ENCODE results near the gene GPBP1.
"Not testable (repeated sequence)": the region's sequence is repeated elsewhere in the genome, so short reads cannot be mapped to it uniquely, and the experiment has no call there.

The GPBP1 gene

DNA sequence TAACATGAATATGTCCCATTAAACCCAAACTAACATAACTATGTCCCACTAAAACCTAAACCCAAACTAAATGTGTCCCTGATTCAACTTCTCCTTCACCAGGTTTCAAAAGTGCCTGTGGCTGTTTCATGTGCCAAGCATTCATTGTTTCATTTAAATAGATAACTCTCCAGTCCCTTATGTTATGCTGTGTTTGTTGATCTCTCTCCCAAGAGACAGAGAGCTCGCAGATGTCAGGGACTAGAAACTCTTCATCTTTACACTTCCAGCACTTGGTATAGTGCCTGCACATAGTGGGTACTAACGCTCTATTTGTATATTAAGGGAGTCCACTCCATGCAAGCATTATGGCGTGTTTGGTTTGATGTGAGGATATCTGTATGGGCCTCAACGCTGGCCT is 118.0 kb downstream of the GPBP1 start:
- no peak for DNase-seq

DNA sequence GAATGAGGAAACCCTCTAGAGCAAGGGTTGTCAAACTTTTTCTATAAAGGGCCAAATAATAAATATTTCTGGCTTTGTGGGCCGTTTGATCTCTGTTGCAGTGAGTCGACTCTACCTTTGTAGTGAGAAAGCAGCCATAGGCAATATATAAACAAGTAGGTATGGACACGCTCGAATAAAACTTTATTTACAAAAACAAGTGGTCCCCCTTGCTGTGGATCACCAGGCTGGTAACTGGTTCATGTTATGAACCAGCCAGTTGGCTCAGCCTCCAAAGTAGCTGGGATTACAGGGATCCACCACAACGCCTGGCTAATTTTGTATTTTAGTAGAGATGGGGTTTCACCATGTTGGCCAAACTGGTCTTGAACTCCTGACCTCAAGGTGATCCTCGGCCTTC is 118.5 kb downstream of the GPBP1 start:
- no peak for DNase-seq

DNA sequence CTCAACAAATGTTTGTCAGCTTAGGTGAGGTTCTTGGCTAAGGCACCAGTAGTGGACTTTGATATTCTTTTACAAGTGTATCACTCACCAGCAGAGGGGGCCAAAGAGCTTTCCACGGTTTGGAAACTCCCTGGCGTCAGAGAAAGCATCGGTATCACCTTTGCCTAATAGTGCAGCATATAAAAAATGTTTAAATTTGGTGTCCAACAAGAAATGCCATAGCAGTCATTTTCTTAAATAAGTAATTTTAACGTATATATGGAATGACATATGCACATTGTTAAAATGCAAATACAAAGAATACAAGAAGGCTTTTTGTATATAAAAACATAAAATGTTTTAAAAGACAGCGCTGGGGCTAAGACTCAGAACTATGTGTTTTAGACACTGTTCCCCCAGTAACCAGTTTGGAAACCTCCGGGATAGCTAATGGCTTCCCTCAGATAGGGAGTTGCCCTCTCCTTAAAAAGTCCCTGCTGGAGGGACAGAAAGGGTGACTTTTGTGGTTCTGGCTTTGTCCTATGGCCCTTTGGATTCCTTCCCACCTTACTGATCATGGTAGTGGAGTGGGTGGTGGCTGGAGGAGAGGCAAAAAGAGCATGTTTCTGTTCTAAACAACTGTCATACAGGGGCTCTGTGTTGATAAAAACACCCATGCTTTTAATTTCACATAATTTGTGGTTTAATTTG is 124.6 kb downstream of the GPBP1 start:
- DNase-seq: peak; percentile 25

DNA sequence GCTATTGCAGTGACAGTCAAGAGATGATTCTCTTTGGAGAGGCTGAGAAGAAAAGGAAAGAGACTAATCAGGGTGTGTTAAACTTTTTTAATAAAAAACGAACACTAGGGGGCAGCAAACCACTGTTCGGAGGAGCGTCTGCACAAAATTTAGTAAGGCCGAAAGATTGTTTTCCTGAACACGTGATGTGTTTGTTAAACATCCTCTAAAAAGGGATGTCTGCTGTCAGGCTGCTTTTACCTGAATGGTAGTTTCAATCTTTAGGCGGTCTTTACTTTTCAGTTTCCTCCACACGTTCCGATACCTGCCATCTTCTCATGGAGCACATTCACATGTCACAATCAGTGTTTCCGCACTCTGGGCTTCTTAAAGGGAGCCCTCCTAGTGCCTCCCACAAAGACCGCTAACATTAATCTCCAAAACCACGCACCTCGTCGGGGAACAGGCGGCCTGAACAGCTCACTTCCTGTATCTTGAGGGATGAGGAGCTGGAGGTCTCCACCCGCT is 125.2 kb downstream of the GPBP1 start:
- peak; percentile 28 for DNase-seq

DNA sequence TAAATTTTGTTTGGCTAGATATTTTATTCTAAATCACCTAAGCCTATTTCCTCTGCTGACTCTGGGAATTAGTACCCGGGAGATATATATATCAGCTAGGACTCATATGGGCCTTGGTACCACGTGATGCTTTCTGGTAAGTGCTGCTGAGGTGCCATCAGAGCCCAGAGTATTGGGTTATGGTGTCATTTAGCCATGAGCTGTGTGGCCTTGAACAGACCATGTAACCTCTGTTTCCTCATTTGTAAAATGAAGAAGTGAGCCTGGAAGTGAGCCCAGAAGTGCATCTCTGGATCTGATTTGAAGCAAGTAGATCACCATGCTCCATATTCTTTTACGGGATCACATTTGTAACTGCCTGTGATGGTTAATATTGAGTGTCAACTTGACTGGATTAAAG is 126.1 kb downstream of the GPBP1 start:
- DNase-seq: no peak

DNA sequence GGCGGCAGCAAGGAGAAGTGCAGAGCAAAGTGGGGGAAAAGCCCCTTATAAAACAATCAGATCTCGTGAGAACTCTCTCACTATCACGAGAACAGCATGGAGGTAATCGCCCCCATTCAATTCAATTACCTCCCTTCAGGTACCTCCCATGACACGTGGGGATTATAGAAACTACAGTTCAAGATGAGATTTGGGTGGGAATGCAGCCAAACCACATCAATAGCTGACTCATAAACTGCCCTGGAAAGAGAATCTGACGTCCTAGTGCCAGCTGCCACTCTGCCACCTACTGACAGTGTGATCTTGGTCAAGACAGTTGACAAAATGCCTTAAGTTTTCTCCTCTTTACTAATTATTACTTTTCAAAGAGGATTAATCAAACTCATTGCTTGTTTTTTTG is 128.3 kb downstream of the GPBP1 start:
- DNase-seq: no peak

DNA sequence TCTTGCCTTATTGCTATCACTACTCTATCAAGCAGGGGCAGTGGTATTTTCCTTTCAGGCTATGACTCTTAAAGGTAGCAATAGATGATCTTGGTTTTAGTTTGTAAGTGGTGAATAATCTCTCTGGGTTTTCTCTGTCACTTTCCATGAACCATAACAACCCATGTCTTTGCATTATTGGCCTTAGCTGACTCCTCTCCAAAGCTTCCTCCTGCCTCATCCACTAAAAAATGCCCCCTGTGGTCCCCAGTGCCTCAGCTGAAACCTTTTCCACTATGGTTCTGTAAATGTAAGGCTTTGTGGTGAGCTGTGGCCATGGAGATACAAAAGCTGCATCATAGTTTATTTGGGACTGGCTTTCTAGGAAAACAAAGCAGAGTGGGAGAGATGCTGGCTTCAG is 128.8 kb downstream of the GPBP1 start:
- DNase-seq: no peak

DNA sequence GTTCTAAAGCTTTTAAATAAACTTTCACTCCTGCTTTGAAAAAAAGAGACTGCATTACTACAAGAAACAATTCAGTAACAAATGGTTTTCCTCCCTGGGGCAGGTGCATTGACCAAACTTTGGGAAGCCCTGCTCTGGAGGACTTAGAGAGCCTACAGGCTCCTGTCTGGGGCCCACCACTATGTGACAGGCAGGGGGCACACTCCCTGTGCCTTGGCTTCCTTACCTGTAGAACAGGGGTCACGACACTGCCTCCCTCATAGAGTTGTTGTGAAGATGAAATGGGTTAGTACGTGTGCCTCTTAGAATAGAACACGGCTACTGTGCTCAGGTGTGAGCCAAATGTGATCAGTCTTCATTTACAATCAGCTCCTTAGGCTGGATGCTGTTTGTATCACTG is 130.1 kb downstream of the GPBP1 start:
- no peak for DNase-seq

DNA sequence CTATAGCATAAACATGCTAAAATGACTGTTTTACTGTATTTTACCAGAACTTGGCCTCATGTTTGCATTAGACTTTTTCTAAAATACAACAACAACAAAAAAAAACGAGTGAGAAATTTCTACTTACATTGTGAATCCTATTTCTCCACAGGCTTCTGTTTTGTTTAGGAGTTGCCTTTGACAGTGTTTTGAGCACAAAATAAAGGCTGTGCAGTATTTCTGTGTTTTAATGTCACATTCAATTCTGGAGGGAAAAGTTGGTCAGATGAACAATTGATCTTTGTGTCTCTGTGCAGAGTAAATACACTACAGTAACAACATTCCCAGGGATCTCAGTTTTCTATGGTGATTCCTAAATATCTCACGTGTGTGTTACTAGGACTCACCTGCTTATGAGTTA is 131.1 kb downstream of the GPBP1 start:
- DNase-seq: no peak

DNA sequence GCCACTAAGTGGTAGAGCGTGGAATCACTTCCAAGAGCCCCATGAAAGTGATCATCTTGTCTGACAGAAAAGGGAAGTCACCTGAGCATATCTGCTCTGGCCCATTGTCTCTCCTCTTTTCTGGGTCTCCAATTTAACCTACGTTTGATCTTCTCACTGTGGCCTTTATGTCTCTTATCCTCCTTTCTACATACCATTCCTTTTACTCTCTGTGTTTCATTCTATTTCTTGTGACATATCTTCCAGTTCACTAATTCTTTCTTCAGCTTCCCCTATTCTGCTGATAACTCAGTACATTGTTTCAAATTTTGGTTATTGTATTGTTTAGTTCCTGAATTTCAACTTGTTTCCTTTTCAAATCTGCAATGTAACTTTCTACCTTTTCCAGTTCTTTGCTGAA is 132.5 kb downstream of the GPBP1 start:
- DNase-seq: no peak

DNA sequence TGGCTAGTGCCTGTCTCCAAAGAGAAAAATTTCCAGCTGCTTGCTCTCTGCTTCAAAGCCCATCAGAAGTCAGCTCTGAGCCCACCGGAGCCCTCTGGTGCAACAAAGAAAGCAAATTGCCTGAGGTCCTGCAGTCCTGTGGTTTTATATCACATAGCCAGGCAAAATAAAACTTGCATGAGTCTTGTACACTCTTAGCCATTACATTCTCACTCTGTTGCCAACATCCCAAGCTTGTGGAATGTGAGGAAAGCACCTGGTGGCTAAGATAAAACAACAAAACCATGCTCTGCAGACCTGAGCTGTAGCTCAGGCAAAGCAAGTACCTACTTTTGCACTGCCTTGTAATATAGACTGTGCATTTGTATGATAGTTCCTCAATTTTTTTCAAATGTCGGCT is 133.7 kb downstream of the GPBP1 start:
- no peak for DNase-seq

DNA sequence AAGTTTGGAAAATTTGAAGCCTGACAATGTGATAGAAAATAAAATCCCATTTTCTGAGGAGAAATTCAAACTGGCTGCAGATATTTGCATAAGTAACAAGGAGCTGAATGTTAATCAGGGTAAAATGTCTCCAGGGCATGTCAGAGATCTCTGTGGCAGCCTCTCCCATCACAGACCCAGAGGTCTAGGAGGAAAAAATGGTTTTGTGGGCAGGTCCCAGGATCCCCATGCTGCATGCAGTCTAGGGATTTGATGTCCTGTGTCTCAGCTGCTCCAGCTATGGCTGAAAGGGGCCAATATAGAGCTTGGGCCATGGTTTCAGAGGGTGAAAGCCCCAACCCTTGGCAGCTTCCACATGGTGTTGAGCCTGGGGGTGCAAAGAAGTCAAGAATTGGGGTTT is 135.2 kb downstream of the GPBP1 start:
- not testable (repeated sequence) for DNase-seq

DNA sequence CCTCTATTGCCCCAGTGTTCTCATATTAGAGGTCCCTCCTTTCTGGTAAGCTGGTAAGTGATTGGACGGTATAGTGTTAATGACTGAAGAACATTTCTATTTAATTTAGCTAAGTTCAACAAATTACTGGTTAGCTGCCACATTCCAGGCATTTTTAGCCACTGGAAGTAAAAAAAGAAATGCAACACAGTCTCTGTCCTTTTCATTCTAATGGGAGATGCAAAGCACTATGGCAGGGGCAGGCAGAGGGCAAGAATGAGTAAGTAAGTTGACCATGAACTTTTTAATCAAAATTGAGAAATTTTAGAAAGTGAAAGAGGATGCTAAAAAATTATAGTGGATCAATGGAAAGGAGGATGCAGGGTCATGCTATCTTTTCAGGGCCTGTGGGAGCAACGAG is 137.4 kb downstream of the GPBP1 start:
- no peak for DNase-seq

DNA sequence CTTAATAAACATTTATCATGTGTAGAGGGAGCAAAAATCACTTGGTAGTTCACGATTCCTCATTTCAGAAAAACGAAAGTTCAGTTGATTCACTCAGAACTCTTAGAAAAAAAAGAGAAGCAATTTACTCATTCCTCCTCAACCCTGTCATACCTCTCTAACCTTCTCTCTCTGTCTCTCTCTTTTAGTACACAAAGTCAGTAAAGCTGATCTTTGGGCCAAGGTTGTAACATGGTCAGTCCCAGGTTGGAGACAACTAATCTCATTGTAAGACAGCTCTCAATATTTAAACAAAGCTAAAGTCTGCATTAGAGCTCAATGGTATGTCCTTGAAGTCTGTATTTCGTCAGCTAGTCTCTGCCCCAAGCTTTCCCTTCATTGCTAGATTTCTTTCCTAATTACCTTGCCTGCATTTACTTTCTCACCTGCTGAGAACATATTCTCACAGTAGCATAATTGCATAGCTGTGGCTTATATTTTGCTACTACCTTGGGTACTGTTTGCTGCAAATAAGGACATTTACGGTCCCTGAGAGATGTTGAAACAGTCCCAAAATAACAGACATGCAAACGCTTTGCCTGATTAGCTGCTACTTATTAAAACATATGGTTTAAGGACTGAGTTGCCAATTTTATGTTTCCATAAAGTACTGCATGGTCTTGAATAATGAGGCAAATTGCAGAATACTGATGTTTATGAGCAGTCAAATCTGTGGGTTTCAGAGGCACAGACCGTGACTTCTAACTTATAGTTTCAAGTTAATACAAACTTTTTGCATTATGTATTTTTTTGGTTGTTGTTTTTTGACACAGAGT is 138.3 kb downstream of the GPBP1 start:
- DNase-seq: no peak

DNA sequence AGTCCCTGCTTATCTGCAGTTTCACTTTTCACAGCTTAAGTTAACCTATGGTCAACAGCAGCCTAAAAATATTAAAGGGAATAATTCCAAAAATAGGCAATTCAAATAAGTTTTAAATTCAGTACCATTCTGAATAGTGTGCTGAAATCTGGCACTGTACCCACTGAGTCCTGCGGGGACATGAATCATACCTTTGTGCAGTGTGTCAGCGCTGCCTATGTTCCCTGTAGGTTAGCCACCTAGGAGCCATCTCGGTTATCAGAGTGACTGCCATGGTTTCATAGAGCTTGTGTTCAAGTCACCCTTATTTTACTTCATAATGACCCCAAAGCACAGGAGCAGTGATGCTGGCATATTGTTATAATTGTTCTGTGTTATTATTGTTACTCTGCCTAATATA is 139.9 kb downstream of the GPBP1 start:
- DNase-seq: no peak
